ENCODE results near the gene SPACA7.
"Not testable (repeated sequence)": the region's sequence is repeated elsewhere in the genome, so short reads cannot be mapped to it uniquely, and the experiment has no call there.

Gene SPACA7

GRCh38 chr13:112351825-112352224, 24.3 kb upstream of the SPACA7 start:
- no peak for DNase-seq

- no peak for DNase-seq
Measured at GRCh38 chr13:112353856-112354255, 22.3 kb upstream of the SPACA7 start.

GRCh38 chr13:112354330-112355273, 21.6 kb upstream of the SPACA7 start:
- DNase-seq = no peak

GRCh38 chr13:112355274-112355838, 20.8 kb upstream of the SPACA7 start:
- no peak for DNase-seq

GRCh38 chr13:112356190-112356589, 20.0 kb upstream of the SPACA7 start:
- no peak for DNase-seq

- no peak for DNase-seq
Measured at GRCh38 chr13:112358156-112358555, 18.0 kb upstream of the SPACA7 start.

GRCh38 chr13:112362021-112362420, 14.1 kb upstream of the SPACA7 start:
- DNase-seq = no peak

- DNase-seq = no peak
Measured at GRCh38 chr13:112363867-112364528, 12.2 kb upstream of the SPACA7 start.

- DNase-seq = no peak
Measured at GRCh38 chr13:112366907-112367646, 9.1 kb upstream of the SPACA7 start.

- no peak for DNase-seq
Measured at GRCh38 chr13:112368883-112369282, 7.3 kb upstream of the SPACA7 start.

GRCh38 chr13:112370311-112370710, 5.8 kb upstream of the SPACA7 start:
- no peak for DNase-seq

- DNase-seq = no peak
Measured at GRCh38 chr13:112374271-112374670, 1.9 kb upstream of the SPACA7 start.

GRCh38 chr13:112391746-112392145, 15.6 kb downstream of the SPACA7 start:
- no peak for DNase-seq

- no peak for DNase-seq
Measured at GRCh38 chr13:112392719-112393118, 16.6 kb downstream of the SPACA7 start.

- DNase-seq = not testable (repeated sequence)
Measured at GRCh38 chr13:112395022-112395421, 18.9 kb downstream of the SPACA7 start.

GRCh38 chr13:112395941-112396340, 19.8 kb downstream of the SPACA7 start:
- not testable (repeated sequence) for DNase-seq

GRCh38 chr13:112397108-112397507, 21.0 kb downstream of the SPACA7 start:
- DNase-seq = no peak

GRCh38 chr13:112398347-112398746, 22.2 kb downstream of the SPACA7 start:
- DNase-seq = not testable (repeated sequence)

- not testable (repeated sequence) for DNase-seq
Measured at GRCh38 chr13:112409828-112410227, 33.7 kb downstream of the SPACA7 start.

GRCh38 chr13:112416647-112417046, 40.5 kb downstream of the SPACA7 start:
- no peak for DNase-seq

- DNase-seq = no peak
Measured at GRCh38 chr13:112417079-112417478, 40.9 kb downstream of the SPACA7 start.

- DNase-seq = no peak
Measured at GRCh38 chr13:112424098-112424497, 47.9 kb downstream of the SPACA7 start.

GRCh38 chr13:112428704-112429103, 52.5 kb downstream of the SPACA7 start:
- DNase-seq = no peak
